GM13977 (cell line): ENCODE data around the gene TBC1D22A.

Experiments
- DNase-seq: peaks from one replicate; pipeline ENCODE4 v3.0.0; 2012; ENCODE audit warnings: low spot score
- in situ Hi-C: fragments of 300-500 bp; cut with MboI; formaldehyde crosslinking; loops from one replicate; pipeline ENCODE4 v1.12.0; 2022; ENCODE audit warnings: low sequenced_read_pairs, low pct_unique_long_range_greater_than_20kb, mixed read lengths, inconsistent platforms; ENCODE audit not compliant: unreplicated experiment
- TF ChIP-seq, protein P1 (sequence below): IDR thresholded peaks from 2 replicates; pipeline ENCODE4 v1.5.1; 2012; ENCODE audit warnings: mild to moderate bottlenecking, control low read depth; ENCODE audit not compliant: insufficient read depth; ENCODE audit errors: extremely low read depth, missing control alignments

The TBC1D22A gene

DNA sequence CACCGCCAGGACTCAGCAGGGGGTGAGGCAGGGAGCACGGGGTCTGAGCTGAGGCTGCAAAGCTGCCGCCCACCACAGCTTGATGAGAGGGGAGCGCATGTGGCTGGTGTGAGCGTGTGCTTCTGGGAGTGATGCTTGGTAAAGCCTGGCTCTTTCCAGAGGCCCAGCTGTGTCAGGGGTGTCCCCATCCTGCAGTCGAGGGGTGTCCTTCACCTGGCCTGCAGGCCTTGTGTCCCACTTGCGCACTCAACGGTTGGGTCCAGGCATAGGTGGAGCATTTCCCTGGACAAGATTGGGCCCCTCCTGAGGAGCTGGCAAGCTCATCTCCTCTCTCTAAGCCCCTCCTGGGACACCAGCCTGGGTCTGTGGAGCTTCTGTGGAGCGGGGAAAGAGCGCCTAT is 273.9 kb downstream of the TBC1D22A start:
- DNase-seq = no peak
- in situ Hi-C loops = no loop called here

DNA sequence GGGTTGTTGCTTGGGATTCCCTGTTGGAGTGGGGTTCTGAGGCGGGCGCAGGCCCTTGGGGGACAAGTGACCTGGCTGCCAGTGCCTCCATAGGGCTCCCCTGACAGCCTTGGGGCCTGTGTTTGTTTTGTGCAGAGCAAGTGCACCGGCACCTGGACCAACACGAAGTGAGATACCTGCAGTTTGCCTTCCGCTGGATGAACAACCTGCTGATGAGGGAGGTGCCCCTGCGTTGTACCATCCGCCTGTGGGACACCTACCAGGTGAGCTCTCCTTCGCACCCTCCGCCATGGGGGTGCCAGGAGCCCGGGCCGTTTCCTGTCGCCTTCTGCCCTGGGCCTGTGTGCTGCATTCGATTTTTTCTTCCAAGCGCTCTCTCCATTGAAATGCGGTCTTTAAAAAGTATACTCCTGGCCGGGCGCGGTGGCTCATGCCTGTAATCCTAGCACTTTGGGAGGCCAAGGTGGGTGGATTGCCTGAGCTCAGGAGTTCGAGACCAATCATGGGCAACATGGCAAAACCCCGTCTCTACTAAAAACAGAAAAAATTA is 274.6 kb downstream of the TBC1D22A start:
- in situ Hi-C loops = no loop called here
- DNase-seq = no peak
- TF ChIP-seq, protein P1, sequence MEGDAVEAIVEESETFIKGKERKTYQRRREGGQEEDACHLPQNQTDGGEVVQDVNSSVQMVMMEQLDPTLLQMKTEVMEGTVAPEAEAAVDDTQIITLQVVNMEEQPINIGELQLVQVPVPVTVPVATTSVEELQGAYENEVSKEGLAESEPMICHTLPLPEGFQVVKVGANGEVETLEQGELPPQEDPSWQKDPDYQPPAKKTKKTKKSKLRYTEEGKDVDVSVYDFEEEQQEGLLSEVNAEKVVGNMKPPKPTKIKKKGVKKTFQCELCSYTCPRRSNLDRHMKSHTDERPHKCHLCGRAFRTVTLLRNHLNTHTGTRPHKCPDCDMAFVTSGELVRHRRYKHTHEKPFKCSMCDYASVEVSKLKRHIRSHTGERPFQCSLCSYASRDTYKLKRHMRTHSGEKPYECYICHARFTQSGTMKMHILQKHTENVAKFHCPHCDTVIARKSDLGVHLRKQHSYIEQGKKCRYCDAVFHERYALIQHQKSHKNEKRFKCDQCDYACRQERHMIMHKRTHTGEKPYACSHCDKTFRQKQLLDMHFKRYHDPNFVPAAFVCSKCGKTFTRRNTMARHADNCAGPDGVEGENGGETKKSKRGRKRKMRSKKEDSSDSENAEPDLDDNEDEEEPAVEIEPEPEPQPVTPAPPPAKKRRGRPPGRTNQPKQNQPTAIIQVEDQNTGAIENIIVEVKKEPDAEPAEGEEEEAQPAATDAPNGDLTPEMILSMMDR = no peak

More for the DNA sequence above, 273.9 kb downstream of the TBC1D22A start:
- TF ChIP-seq, protein P1 = no peak

DNA sequence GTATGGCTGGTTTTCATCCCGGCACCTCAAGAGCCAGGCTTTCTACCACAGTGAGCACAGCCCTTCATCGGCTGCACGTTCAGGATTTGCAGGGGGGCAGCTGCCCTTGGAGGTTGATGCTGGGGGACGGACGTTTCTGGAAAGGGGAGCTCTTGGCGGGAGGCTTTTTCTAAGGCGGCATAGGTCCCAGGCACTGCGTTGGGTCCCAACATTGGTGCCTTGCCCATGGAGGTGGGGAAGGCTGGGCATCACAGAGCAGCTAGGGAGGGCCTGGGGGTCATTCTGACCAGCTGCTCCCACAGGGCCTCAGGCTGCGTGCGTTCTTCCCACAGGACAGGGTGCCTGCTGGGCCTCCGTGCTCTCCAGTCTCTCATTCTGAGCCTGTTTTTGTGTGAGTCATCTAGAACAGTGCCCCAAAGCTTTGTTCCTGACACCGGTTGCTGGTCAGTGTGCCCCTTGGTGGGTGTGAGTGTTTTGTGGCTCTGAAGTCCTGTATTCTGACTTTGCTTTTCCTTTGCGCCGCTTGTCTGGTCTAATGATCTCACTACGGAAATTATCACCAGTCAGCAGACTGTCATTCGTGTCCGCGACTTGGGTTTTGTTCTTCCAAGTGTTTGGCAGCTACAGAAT is 275.9 kb downstream of the TBC1D22A start:
- TF ChIP-seq, protein P1 = no peak
- DNase-seq = no peak
- in situ Hi-C loops = no loop called here

DNA sequence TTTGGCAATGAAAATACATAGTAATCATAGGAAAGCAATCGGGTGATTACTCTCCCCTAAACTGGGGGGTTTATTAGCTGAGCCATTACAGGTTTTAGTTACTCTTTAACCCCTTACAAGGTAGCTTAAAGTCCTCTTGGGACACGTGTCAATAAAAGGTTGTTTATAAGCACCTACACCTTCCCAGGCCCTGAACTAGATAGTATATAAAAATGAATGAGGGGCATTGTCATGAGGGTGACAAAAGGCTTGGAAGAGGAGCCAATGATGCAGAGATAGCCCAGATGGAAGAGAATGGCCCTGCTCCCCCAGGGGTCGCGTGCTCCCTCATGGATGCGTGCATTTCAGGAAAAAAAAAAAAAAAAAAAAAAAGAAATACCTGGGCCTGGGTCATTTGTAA is 276.9 kb downstream of the TBC1D22A start:
- in situ Hi-C loops = no loop called here
- DNase-seq = no peak
- TF ChIP-seq, protein P1 = no peak

DNA sequence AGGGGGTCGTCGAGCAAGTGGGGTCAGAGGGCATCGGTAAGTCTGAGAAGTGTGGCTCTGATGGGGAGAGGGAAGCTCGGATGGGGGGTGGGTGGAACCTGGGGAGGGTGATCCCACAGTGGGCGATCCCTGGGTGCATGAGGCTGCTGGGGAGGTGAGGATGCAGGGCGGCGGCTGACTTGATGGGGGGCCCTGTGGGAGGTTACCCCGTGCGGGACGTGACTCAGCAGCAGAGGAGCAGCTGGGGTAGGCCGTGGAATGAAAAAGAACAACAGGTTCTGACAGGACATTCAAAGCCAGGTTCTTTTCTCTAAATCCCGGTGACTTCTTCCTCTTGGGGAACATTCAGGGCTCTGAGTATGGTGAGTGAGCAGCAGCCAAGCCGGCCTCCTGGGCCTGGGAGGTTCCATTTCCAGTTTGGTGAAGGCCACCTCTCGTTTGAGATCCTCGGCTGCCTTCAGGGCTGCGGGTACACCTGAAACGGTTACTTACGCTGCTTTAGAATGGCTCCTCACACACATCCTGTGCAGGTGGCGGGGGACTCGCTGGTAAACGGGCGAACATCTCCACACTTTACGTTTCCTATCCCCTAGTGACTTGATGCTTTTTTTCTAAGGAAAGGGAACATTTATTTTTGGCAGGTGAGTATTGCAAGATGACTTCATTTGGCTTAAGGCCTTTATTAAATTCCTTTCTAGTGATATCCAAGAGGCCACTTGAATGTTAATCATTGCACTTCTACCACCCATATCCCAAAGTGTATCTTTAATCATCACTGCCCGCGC is 278.2 kb downstream of the TBC1D22A start:
- DNase-seq = no peak
- in situ Hi-C loops = no loop called here
- TF ChIP-seq, protein P1 = no peak

DNA sequence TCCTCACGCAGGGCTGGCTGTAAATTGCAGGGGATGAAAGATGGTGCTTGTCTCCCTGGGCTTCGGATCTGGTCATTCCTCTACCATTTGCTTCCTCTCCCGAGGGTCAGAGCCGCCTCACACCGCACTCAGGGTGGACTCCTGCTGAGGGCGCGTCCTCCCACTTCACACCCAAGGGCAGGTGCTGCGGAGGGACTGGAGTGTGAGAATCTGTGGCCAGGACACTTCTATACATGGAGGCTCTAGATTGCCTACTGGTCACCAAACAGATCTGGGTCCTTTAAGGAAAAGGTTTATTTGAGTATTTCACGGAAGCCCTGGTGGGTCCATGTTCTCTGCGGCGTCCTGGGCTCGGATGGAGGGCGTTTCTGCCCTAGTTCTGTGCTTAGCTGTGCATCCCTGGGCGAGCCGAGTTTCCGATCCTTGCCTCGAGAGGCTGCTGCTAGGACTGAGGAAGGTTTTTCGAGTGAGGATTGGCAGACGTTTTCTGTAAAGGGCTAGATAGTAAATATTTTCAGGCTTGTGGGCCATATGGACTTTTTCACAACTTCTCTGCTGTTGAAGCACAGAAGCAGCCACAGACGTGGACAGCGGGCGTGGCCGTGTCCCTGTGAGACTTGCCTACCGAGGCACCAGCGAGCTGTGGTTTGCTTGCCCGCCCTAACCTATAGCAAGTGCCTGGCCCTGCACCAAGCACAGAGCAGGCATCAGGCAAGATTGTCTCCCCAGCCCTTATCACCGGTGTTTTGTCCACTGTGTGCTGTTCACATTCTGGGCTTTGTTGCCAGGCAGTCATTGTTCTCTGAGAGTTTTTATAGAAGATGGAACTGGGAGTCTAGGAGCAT is 279.0 kb downstream of the TBC1D22A start:
- TF ChIP-seq, protein P1 = no peak
- in situ Hi-C loops = no loop called here
- no peak for DNase-seq
